HEK293 (cell line): ENCODE data around the gene ESR1.

Experiments used
- CTCF ChIP-seq: fragments of 450-650 bp; formaldehyde crosslinking; IDR thresholded peaks from 2 replicates; pipeline ENCODE4 v1.5.1; 2016; ENCODE audit warnings: missing biosample characterization, missing genetic modification characterization
- ZNF366 ChIP-seq: fragments of 450-650 bp; formaldehyde crosslinking; conservative IDR thresholded peaks from 2 replicates; pipeline ENCODE4 v1.5.1; 2016; ENCODE audit warnings: missing biosample characterization, missing genetic modification characterization
- ZNF488 ChIP-seq: fragments of 450-650 bp; formaldehyde crosslinking; IDR thresholded peaks from 2 replicates; pipeline ENCODE4 v1.5.1; 2016; ENCODE audit warnings: missing biosample characterization, missing genetic modification characterization
- ZNF777 ChIP-seq: fragments of 450-650 bp; formaldehyde crosslinking; IDR thresholded peaks from 2 replicates; pipeline ENCODE4 v1.5.1; 2017; ENCODE audit warnings: missing biosample characterization, missing genetic modification characterization, borderline replicate concordance

- TF ChIP-seq CTCF (tag by site-specific recombination): no peak
- no peak for TF ChIP-seq ZNF366
- no peak for TF ChIP-seq ZNF777 (tag by site-specific recombination)
- TF ChIP-seq ZNF488 (tag by site-specific recombination): no peak
These were observed 244.6 kb downstream of the ESR1 start for GRCh38 chr6:152052061-152052460.
